Fibroblast of lung (primary cell): Measurements from ENCODE around the gene AFTPH.

Experiments used
- CTCF ChIP-seq, 2 donors: IDR thresholded peaks in 1 of 2; conservative IDR thresholded peaks in 1 of 2; 1 replicate in 1 of 2; 2 replicates in 1 of 2; pipeline ENCODE4 v1.5.1; 2011 to 2012; ENCODE audit warnings: low read length in 2 of 2, control low read depth in 1 of 2, inconsistent platforms in 1 of 2, low read depth in 1 of 2, mild to moderate bottlenecking in 1 of 2
- EZH2 ChIP-seq: IDR thresholded peaks from 2 replicates; pipeline ENCODE4 v1.5.1; 2012; ENCODE audit warnings: low read length, control low read depth, mild to moderate bottlenecking; ENCODE audit errors: missing control alignments

- TF ChIP-seq CTCF (conservative IDR thresholded peaks at IDR 0.05 in 1 of 2, IDR thresholded peaks at IDR 0.05 in 1 of 2; ENCODE audit: low read depth in 1 of 2, low read length in 2 of 2) (no peak), EZH2 (peak; percentile 46)
Observed at GRCh38 chr2:64487256-64488049, 36.7 kb upstream of the AFTPH start.
